ENCODE measurements around the gene SLC25A23. TPM values are rescaled to one million over a fixed set of nuclear protein-coding genes. Genes with fewer than 3 reads are reported as not detected.

Gene SLC25A23
- total and polyA plus RNA-seq, 4 donors = 9.3 to 34.6 (median 22.7) TPM

DNA sequence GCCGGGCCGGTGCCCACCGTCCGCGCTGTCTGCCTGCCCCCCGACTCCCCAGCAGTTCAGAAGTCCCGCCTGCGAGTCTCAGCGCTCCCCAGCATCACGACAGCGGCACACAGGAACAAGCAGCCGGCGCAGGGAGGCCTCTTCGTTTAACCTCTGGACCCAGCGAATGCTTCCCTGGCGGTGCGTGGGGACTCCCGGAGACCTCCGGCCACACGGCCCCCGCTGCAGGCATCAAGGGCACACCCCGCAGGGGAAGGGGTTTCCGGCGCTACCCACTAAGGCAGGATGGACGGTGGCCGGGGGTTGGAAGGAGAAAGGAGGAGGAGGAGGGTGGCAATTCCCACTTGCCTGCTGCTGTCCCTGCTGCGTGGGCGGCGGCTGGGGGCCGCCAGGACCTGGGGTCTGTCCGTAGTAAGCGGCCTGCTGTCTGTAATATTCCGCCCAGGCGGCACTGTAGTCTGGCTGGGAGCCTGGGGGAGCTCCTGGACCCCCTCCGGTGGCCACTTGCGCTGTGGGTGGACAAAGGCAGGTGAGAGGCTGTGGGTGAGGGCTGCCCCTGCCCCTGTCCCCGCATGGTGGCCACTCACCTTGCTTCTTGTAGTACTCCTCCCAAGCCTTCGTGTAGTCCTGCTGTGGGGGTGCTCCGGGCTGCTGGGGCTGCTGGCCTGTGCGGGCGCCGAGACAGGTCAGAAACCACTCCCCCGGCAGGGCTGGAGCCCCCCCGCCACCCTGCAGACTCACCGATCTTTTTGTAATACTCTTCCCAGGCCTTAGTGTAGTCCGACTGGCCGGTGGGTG lies 44.6 kb downstream of the SLC25A23 start:
- Histone ChIP-seq H3K4me1 (ENCODE audit: control insufficient read depth in 4 of 4, insufficient read depth in 4 of 4, low read length in 3 of 4) (no peaks in the 10 kb centered on the region), H3K27ac (ENCODE audit: low read depth in 1 of 2, low read length in 2 of 2) (no peak overlapping the region), H3K9ac (ENCODE audit: low read depth in 1 of 2, low read length in 2 of 2) (no peak overlapping the region), H3K9me3 (ENCODE audit: control insufficient read depth in 4 of 4, low read length in 3 of 4) (no peaks in the 10 kb centered on the region), H3K27me3 (ENCODE audit: control insufficient read depth in 4 of 4, insufficient read depth in 4 of 4, low read length in 3 of 4) (no peaks in the 10 kb centered on the region), H3K36me3 (ENCODE audit: control insufficient read depth in 4 of 4, insufficient read depth in 3 of 4, low read depth in 1 of 4, low read length in 3 of 4) (peaks cover 19 to 58% (median 41%) of the 10 kb centered on the region in 4 donors), H3K4me3 (ENCODE audit: low read depth in 1 of 3, low read length in 3 of 3) (no peak overlapping the region)
- DNase-seq (ENCODE audit: low spot score) = no peak
- 96% methylated on average over 47 of the region's 47 CpGs for WGBS
- TF ChIP-seq YY1 (IDR thresholded peaks at IDR 0.05) = no peak

DNA sequence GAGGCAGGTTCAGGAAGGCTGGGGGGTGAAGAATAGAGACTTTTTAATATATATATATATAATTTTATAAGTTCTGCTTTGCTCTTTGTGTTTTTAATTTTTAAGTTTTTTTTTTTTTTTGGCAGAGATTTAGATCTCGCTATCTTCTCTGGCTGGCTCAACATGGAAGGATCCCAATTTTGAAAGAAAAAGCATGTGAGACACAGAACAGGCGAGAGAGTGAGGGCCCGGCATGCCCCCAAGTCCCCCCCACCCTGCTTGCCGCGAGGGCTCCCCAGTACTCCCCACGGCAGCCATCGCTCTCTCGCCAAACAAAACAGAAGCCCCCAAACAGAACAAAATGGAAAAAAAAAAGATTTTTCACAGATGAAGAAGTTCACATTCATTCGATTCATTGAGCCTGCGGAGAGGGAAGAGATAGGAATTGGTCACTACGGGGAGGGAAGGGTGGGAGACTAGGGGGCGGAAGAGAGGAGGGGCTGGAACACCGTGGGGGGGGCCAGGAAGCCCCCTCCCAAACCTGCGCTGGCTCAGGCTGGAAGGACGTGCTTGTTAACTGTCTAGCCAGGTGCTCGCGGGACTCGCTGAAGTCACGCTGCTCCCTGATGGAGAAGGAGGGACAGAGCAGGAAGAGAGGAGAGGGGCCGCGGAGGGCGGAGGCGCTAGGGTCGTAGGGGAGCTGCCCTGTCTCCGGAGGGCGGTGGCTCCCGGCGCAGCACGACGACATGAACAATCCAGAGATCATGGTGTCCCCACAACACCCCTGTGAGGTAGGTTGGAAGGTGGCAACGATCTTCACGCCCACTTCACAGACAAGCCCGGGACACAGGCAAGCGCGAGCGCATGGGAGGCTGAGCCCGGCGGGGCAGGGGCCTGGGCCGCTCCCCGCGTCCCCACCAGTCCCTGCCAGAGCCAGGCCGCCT lies 45.6 kb downstream of the SLC25A23 start:
- Histone ChIP-seq H3K9ac (ENCODE audit: low read depth in 1 of 2, low read length in 2 of 2) (no peak overlapping the region), H3K27me3 (ENCODE audit: control insufficient read depth in 4 of 4, insufficient read depth in 4 of 4, low read length in 3 of 4) (no peaks in the 10 kb centered on the region), H3K4me3 (ENCODE audit: low read depth in 1 of 3, low read length in 3 of 3) (no peak overlapping the region), H3K4me1 (ENCODE audit: control insufficient read depth in 4 of 4, insufficient read depth in 4 of 4, low read length in 3 of 4) (no peaks in the 10 kb centered on the region), H3K36me3 (ENCODE audit: control insufficient read depth in 4 of 4, insufficient read depth in 3 of 4, low read depth in 1 of 4, low read length in 3 of 4) (peaks cover 16 to 48% (median 30%) of the 10 kb centered on the region in 4 donors), H3K27ac (ENCODE audit: low read depth in 1 of 2, low read length in 2 of 2) (no peak overlapping the region), H3K9me3 (ENCODE audit: control insufficient read depth in 4 of 4, low read length in 3 of 4) (no peaks in the 10 kb centered on the region)
- no peak for DNase-seq (ENCODE audit: low spot score)
- TF ChIP-seq, protein P1, sequence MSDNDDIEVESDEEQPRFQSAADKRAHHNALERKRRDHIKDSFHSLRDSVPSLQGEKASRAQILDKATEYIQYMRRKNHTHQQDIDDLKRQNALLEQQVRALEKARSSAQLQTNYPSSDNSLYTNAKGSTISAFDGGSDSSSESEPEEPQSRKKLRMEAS (IDR thresholded peaks at IDR 0.05) = no peak
- TF ChIP-seq HNF4A (conservative IDR thresholded peaks at IDR 0.05) (no peak), EGR1 (IDR thresholded peaks at IDR 0.05; ENCODE audit: low read depth in 2 of 2) (no peak), RXRA (IDR thresholded peaks at IDR 0.05) (no peak), TAF1 (conservative IDR thresholded peaks at IDR 0.05) (no peak), YY1 (IDR thresholded peaks at IDR 0.05) (no peak), GABPA (IDR thresholded peaks at IDR 0.05 in 1 of 2, conservative IDR thresholded peaks at IDR 0.05 in 1 of 2) (no peak), NR2F2 (IDR thresholded peaks at IDR 0.05) (no peak), HNF4G (IDR thresholded peaks at IDR 0.05) (no peak), FOXA2 (IDR thresholded peaks at IDR 0.05) (no peak), JUND (IDR thresholded peaks at IDR 0.05) (no peak), SP1 (IDR thresholded peaks at IDR 0.05) (no peak), RAD21 (IDR thresholded peaks at IDR 0.05) (no peak), FOXA1 (IDR thresholded peaks at IDR 0.05) (no peak)
- TF ChIP-seq, protein P2, sequence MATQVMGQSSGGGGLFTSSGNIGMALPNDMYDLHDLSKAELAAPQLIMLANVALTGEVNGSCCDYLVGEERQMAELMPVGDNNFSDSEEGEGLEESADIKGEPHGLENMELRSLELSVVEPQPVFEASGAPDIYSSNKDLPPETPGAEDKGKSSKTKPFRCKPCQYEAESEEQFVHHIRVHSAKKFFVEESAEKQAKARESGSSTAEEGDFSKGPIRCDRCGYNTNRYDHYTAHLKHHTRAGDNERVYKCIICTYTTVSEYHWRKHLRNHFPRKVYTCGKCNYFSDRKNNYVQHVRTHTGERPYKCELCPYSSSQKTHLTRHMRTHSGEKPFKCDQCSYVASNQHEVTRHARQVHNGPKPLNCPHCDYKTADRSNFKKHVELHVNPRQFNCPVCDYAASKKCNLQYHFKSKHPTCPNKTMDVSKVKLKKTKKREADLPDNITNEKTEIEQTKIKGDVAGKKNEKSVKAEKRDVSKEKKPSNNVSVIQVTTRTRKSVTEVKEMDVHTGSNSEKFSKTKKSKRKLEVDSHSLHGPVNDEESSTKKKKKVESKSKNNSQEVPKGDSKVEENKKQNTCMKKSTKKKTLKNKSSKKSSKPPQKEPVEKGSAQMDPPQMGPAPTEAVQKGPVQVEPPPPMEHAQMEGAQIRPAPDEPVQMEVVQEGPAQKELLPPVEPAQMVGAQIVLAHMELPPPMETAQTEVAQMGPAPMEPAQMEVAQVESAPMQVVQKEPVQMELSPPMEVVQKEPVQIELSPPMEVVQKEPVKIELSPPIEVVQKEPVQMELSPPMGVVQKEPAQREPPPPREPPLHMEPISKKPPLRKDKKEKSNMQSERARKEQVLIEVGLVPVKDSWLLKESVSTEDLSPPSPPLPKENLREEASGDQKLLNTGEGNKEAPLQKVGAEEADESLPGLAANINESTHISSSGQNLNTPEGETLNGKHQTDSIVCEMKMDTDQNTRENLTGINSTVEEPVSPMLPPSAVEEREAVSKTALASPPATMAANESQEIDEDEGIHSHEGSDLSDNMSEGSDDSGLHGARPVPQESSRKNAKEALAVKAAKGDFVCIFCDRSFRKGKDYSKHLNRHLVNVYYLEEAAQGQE (IDR thresholded peaks at IDR 0.05) = no peak
- TF ChIP-seq, protein P3, sequence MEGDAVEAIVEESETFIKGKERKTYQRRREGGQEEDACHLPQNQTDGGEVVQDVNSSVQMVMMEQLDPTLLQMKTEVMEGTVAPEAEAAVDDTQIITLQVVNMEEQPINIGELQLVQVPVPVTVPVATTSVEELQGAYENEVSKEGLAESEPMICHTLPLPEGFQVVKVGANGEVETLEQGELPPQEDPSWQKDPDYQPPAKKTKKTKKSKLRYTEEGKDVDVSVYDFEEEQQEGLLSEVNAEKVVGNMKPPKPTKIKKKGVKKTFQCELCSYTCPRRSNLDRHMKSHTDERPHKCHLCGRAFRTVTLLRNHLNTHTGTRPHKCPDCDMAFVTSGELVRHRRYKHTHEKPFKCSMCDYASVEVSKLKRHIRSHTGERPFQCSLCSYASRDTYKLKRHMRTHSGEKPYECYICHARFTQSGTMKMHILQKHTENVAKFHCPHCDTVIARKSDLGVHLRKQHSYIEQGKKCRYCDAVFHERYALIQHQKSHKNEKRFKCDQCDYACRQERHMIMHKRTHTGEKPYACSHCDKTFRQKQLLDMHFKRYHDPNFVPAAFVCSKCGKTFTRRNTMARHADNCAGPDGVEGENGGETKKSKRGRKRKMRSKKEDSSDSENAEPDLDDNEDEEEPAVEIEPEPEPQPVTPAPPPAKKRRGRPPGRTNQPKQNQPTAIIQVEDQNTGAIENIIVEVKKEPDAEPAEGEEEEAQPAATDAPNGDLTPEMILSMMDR (IDR thresholded peaks at IDR 0.05; ENCODE audit: low read depth, low read length, missing input control) = no peak
- TF ChIP-seq, protein P4, sequence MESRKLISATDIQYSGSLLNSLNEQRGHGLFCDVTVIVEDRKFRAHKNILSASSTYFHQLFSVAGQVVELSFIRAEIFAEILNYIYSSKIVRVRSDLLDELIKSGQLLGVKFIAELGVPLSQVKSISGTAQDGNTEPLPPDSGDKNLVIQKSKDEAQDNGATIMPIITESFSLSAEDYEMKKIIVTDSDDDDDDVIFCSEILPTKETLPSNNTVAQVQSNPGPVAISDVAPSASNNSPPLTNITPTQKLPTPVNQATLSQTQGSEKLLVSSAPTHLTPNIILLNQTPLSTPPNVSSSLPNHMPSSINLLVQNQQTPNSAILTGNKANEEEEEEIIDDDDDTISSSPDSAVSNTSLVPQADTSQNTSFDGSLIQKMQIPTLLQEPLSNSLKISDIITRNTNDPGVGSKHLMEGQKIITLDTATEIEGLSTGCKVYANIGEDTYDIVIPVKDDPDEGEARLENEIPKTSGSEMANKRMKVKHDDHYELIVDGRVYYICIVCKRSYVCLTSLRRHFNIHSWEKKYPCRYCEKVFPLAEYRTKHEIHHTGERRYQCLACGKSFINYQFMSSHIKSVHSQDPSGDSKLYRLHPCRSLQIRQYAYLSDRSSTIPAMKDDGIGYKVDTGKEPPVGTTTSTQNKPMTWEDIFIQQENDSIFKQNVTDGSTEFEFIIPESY (IDR thresholded peaks at IDR 0.05) = no peak
- TF ChIP-seq, protein P5, sequence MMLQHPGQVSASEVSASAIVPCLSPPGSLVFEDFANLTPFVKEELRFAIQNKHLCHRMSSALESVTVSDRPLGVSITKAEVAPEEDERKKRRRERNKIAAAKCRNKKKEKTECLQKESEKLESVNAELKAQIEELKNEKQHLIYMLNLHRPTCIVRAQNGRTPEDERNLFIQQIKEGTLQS (IDR thresholded peaks at IDR 0.05) = no peak
- 86% methylated on average over 42 of the region's 42 CpGs for WGBS
